GM18870 (cell line): ENCODE results near the gene CYP4F3.
"Not testable (repeated sequence)": the region's sequence is repeated elsewhere in the genome, so short reads cannot be mapped to it uniquely, and the experiment has no call there.

Source experiments
- ATAC-seq: cut with Tn5 transposase; IDR thresholded peaks from one replicate; pipeline ENCODE4 v1.9.1; 2021; ENCODE audit warnings: moderate library complexity; ENCODE audit not compliant: unreplicated experiment

The CYP4F3 gene, protein sequence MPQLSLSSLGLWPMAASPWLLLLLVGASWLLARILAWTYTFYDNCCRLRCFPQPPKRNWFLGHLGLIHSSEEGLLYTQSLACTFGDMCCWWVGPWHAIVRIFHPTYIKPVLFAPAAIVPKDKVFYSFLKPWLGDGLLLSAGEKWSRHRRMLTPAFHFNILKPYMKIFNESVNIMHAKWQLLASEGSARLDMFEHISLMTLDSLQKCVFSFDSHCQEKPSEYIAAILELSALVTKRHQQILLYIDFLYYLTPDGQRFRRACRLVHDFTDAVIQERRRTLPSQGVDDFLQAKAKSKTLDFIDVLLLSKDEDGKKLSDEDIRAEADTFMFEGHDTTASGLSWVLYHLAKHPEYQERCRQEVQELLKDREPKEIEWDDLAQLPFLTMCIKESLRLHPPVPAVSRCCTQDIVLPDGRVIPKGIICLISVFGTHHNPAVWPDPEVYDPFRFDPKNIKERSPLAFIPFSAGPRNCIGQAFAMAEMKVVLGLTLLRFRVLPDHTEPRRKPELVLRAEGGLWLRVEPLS

DNA sequence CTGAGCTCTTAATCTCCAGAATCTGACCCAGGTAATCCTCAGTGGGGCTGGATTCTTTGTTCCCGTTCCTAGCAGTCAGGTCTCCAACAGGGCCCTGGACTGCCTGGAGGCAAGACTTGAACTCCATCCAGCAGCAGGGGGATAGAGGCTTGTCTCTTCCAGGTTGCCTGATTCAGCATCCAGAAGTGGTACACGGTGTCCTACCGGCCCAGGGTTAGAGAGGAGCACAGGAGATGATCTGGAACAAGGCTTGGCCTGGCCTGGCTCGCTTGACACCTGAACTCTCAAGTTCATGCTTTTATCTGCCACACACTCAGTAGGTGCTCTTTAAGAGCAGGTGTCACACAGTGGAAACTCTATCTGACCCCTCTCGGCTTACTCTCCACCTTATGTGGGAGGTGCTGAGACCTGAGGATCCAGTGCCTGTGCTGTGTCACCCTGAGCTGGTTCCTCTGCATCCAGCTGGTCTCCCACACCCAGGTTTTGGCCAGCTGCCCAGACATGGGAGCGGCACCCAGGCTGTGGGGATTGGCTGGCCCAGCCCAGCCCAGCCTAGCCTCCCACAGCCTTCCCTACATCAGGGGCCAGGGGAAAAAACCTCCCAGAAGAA, at the start of gene CYP4F3:
CYP4F3 (plus strand) TSS at position 604 of the 610 bp plus-strand sequence. CDS start 519 bp downstream, outside the sequence.
- no peak for ATAC-seq

DNA sequence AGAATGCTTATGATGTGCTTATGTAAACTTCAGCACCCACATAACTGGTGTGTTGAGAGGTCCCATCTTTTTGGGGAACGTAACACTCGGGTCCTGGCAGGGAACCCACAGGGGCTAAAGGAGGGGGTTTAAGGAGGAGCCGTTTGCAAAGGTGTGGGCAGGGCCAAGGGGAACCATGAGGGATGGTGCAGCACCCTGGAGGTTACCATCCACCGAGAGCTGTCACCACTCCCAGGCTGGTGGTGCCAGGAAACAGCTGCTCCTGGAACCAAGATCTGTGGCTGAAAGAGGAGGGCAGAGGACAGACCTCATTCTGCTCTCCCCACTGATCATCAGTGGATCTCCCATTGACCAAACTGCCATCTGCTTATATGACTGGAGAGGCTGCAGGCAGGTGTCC, 48.9 kb upstream of the CYP4F3 start:
- ATAC-seq = no peak

DNA sequence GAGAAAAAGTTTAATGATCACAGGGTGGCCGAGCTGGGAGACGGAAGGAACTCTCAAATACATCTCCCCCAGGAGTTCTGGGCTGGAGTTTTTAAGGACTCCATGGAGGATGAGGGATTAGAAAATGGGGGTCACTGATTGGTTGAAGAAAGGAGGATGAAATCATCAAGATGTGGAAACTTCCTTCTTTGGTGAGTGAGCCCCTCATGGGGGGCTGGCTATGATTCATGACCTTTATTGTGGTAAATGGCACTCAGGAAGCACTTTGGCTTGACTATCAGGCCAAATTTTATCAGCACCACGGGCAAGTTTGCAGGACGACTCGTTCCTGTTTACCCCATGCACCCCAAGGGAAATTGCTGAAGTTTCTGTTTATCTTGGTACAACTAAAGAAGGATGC, 48.2 kb upstream of the CYP4F3 start:
- ATAC-seq = not testable (repeated sequence)

DNA sequence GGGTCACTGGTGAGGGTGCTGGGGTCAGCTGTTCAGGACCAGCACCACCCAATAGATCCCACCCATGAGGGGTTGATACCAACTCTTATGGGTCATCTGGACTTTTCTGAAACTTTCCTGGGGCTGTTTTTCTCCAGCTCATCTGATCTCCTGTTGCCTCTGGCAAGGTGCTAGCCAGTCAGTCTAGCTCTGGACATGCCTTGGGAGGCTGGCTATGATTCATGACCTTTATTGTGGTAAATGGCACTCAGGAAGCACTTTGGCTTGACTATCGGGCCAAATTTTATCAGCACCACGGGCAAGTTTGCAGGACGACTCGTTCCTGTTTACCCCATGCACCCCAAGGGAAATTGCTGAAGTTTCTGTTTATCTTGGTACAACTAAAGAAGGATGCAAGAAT, 46.9 kb upstream of the CYP4F3 start:
- not testable (repeated sequence) for ATAC-seq

DNA sequence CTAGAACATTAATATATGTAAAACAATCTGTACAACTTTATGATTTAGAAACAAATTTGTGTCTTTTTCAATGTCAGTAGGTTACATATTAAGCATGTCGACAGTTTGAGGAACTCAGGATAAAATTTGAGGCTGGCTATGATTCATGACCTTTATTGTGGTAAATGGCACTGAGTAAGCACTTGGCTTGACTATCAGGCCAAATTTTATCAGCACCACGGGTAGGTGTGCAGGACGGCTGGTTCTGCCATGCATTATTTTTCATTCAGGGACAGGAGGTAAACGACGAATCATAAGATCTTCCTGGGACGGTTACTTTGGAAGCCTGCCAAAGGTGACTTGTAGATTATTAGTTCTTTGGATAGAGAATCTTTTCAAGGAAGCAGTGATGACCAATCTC, 45.6 kb upstream of the CYP4F3 start:
- no peak for ATAC-seq

DNA sequence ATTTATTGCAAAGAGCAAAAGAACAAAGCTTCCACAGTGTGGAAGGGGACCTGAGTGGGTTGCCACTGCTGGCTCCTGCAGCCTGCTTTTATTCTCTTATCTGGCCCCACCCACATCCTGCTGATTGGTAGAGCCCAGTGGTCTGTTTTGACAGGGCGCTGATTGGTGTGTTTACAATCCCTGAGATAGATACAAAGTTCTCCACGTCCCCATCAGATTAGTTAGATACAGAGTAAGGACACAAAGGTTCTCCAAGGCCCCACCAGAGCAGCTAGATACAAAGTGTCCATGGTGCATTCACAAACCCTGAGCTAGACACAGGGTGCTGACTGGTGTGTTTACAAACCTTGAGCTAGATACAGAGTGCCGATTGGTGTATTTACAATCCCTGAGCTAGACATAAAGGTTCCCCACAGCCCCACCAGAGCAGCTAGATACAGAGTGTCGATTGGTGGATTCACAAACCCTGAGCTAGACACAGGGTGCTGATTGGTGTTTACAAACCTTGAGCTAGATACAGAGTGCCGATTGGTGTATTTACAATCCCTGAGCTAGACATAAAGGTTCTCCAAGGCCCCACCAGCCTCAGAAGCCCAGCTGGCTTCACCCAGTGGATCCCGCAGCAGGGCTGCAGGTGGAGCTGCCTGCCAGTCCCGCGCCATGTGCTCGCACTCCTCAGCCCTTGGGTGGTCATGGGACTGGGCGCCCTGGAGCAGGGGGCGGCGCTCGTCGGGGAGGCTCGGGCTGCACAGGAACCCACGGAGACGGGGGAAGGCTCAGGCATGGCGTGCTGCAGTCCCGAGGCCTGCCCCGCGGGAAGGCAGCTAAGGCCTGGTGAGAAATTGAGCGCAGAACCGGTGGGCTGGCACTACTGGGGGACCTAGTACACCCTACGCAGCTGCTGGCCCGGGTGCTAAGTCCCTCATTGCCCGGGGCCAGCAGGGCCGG, 32.4 kb upstream of the CYP4F3 start:
- ATAC-seq = not testable (repeated sequence)

DNA sequence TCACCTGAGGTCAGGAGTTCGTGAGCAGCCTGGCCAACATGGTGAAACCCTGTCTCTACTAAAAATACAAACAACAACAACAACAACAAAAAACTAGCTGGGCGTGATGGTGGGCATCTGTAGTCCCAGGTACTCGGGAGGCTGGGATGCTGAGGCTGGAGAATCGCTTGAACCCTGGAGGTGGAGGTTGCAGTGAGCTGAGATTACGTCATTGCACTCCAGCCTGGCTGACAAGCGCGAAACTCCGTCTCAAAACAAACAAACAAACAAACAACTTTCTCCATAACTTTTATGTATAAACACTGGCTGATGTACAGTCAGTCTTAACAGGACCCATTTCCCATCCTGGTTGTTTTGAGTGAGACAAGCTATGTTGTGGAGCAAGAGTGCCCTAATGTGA, 31.4 kb upstream of the CYP4F3 start:
- ATAC-seq = no peak

DNA sequence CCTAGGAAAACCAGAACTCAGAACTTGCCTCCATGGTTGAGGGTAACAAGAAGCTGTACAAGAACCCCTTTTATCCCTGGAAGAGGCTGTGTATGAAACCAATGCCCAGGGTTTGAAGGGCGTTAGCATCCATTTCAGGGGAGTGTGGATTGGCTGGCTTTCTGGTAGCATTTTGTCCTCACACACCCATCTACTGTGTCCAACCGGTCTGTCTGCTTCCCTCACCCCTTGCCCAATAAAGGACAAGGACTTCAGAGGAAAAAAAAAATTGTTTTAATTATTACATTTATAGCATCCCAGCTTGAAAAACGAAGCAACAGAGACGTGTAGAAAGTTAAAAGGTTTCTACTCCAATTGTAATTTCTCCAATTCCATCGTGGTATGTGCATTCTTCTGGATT, 28.4 kb upstream of the CYP4F3 start:
- ATAC-seq = no peak

DNA sequence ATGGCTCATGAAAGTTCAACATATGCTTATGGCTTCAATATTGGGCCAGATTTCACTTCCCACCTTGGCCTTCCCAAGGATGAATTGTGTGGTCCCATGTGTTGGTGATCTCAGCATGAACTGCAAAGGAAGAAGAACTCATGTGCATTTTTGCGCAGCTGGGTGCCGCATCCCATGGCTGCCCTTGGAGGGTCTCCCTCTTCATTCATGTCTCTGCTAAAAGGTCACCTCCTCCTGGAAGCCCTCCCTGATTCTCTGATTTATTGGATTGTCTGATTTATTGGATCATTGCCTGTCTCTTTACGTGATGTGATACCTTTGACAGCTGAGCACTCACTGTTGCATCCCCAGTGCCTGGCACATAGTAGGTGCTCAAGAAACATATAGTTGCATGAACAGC, 27.4 kb upstream of the CYP4F3 start:
- ATAC-seq = no peak

DNA sequence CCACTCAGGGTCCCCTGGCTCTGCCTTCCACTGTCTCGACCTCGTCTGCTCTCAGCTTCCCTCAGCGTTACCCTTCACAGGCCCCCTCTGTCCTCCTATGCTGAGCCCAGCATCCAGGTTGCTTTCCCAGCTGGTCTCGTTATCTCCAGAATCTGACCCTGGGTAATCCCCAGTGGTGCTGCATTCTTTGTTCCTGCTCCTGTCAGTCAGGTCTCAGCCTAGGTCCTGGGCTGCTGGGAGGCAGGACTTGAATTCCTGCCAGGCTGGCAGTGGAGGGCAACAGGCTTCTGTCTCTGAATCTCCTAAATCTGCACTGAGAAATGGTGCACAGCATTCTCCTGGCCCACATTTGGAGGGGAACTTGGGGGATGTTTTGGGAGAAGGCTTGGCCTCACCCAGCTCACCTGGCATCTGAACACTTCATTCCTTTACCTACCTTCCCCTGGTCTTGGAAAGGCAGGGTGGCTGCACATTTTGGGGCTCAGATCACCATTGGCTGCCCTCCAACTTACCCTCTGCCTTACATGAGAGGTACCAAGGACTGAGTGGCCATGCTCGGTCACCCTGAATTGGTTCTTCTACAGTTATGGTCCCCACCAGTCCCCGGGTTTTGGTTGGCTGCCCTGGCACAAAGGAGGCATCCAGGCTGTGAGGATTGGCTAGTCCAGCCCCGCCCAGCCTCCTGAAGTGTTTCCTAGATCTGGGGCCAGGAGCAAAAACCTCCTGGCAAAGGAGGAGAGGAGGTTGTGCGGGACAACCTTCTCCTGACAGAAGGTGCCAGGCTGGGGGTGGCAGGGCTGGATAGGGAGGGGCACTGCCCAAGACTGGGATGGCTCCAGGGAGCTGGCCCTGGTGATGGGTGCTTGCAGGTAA, 26.0 kb upstream of the CYP4F3 start, which contains the start of gene CYP4F8:
CYP4F8 (plus strand) TSS at position 712 of the 873 bp plus-strand sequence. CDS start 399 bp downstream, outside the sequence.
- ATAC-seq = no peak

DNA sequence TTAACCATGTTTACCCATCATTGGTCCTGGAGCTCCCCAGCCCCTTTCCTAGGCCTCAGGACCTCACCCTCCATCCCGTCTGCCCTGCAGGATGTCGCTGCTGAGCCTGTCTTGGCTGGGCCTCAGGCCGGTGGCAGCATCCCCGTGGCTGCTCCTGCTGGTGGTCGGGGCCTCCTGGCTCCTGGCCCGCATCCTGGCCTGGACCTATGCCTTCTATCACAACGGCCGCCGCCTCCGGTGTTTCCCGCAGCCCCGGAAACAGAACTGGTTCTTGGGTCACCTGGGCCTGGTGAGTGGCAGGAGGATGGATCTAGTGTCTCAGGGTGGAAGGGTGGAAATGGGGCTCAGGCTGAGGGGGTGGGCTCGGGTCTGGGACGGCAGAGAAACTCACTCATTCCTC, 25.2 kb upstream of the CYP4F3 start:
- no peak for ATAC-seq

DNA sequence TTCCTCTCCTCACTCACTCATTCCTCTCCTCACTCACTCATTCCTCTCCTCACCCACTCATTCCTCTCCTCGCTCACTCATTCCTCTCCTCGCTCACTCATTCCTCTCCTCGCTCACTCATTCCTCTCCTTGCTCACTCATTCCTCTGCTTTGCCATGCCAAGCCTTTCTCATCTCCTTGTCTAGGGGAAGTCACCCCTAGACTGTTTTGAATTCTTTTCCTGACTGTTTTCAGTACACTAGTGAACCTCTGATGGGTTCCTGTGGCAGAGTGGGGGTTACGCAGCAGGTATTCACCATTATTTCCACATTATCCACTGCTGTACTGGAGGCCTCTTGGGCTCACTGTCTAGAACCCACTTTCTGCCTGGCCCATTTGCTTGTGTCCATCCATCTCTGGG, 24.5 kb upstream of the CYP4F3 start:
- no peak for ATAC-seq

DNA sequence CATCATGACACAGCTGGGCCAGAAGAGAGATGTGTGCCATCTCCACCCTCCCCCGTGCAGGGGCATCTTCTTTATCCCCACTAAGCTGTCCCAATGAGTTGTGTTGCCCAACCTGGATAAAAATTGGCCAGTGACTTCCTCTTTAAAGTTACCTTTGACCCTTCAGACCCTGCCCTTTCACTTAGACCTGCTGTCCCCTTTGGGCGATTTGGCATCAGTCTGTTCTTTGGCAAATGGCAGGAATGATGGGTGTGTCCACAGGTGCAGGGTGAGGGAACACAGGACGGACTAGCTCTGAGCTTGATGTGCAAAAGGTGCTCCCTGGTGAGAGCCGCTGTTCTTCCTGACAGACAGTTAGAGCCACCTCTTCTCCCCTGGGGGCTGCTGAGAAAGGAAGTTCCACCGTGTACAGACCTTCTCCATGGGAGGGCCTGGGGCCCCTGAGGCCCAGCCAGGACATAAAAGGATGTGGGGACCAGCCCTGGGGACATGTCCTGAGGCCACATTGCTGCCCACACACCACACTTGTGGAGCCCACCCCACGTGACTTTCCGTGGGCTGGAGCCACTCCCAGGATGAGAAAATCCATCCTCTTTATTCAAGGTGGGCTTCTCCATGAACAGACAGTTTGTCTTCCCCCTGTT, 23.9 kb upstream of the CYP4F3 start:
- ATAC-seq = no peak

DNA sequence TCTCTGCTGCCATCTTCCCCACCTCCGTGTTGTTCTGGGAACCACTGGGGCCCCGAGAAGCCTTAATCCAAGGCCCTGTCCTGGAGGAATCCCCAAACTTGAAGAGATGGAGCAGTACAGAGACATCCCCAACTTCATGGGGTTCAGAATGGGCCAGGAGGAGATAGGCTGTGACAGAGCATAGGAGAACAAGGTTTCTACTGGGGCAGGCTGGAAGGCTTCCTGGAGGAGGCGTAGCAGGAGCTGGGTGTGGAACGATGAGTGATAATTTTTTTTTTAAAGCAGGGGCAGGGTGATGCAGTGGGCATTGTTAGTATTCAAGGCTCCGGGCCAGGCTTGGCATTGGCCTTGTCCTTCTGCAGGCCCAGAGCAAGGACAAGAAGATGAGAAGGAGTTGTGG, 22.4 kb upstream of the CYP4F3 start:
- no peak for ATAC-seq

DNA sequence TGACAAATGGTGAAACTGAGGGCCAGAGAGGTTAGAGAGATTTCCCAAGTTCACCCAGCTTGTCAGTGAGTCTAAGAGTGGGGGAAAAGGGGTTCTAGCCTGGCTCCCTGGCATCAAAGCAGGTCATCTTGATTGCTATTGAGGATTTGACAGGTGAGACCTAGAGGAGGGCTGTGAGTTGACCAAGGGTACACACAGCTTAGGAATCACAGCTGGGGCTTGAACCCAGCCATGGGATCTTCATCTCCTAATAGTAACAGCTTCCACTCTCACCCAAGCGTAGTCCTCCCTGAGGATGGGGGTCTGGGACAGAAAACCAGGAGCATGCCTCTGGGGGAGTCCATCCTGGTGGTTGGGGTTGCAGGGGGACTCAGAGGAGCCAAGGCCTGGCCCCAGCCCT, 18.9 kb upstream of the CYP4F3 start:
- ATAC-seq = no peak

DNA sequence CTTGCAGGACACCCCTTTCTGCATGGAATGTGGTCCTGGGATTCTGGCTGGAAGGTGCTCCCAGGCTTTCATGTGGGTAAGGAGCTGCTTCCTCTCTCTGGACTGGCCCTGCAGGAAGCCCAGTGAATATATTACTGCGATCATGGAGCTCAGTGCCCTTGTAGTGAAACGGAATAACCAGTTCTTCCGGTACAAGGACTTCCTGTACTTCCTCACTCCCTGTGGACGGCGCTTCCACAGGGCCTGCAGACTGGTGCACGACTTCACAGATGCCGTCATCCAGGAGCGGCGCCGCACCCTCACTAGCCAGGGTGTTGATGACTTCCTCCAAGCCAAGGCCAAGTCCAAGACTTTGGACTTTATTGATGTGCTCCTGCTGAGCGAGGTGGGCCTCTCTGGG, 17.7 kb upstream of the CYP4F3 start:
- ATAC-seq = no peak

DNA sequence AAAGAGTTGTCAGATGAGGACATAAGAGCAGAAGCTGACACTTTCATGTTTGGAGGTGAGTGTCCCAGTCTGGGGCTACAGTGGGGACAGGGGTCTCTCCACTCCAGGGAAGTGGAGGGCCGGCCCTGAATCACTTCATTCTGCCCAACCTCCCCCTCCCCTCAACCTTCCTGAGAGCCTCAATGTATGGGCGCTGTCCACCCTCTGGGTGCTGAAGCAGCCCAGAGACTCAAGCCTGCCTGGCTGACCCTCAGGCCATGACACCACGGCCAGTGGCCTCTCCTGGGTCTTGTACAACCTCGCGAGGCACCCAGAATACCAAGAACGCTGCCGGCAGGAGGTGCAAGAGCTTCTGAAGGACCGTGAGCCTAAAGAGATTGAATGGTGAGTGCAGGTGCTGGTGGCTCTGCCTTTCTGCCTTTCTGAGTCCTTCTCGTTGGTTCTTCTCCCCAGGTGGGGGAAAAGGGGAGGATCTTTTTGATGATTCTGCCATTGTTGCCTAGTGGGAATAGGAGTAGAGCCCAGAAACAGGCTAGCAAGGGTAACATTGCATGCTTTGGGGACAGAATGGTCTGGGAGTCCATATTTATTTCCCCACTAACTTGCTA, 16.9 kb upstream of the CYP4F3 start:
- ATAC-seq = no peak

DNA sequence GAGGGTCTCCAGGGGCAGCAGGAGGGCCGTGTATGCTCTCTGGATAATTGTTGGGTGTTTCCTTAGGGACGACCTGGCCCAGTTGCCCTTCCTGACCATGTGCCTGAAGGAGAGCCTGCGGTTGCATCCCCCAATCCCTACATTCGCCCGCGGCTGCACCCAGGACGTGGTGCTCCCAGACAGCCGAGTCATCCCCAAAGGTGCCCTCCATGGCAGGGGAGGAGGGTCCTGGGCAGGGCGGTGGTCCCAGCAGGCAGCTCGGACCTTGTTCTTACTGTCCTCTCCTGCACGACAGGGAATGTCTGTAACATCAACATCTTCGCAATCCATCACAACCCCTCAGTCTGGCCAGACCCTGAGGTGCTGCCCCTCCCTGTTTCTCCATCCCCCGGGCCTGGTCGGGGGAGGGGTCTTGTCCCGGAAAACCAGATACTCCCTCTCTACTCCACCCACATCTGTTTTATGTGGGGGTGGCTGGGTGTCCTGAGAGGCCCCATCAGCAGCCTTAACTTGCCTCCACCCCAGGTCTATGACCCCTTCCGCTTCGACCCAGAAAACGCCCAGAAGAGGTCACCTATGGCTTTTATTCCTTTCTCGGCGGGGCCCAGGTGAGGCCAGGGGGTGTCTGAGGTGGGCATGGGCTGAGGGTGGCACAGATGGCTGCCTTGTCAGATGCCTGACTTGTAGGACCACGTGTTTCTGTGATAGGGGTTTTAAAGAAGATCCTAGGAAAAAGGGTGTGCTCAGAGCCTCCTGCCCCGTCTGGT, 12.3 kb upstream of the CYP4F3 start:
- no peak for ATAC-seq
